PC-9 (cell line): ENCODE data around the gene TFPI2.
"Not testable (repeated sequence)": the region's sequence is repeated elsewhere in the genome, so short reads cannot be mapped to it uniquely, and the experiment has no call there.

Source experiments
- CTCF ChIP-seq: fragments of 200-600 bp; sonication (generic); conservative IDR thresholded peaks from 2 replicates; pipeline ENCODE4 v1.6.1; 2017; ENCODE audit warnings: mixed run types, antibody characterized with exemption, mild to moderate bottlenecking, moderate library complexity
- EZH2 ChIP-seq: fragments of 200-600 bp; sonication (generic); IDR thresholded peaks from 2 replicates; pipeline ENCODE4 v1.8.0; 2017; ENCODE audit warnings: antibody characterized with exemption, low read depth

GRCh38 chr7:93916315-93916714, 25.8 kb upstream of the TFPI2 start:
- TF ChIP-seq CTCF, EZH2: not testable (repeated sequence)
